Measurements from ENCODE around the gene ZNF431. TPM values are rescaled to one million over a fixed set of nuclear protein-coding genes. Genes with fewer than 3 reads are reported as not detected.

The ZNF431 gene
- total and polyA plus RNA-seq, 4 donors, result 0.29 to 6.6 (median 1.5) TPM

GRCh38 chr19:21134934-21135366, 6.9 kb upstream of the ZNF431 start:
- no peak overlapping the region for H3K9ac ChIP-seq (ENCODE audit: low read depth in 1 of 2, low read length in 2 of 2)
- no peak for DNase-seq (ENCODE audit: low spot score)
- 64% methylated on average over 2 of the region's 2 CpGs for WGBS
- no peaks in the 10 kb centered on the region for H3K27me3 ChIP-seq (ENCODE audit: control insufficient read depth in 4 of 4, insufficient read depth in 4 of 4, low read length in 3 of 4)
- H3K36me3 ChIP-seq (ENCODE audit: control insufficient read depth in 4 of 4, insufficient read depth in 3 of 4, low read depth in 1 of 4, low read length in 3 of 4), result peaks cover 0 to 2% (median 0%) of the 10 kb centered on the region in 4 donors
- peaks cover 0 to 2% (median under 1%) of the 10 kb centered on the region in 4 donors for H3K9me3 ChIP-seq (ENCODE audit: control insufficient read depth in 4 of 4, low read length in 3 of 4)
- H3K27ac ChIP-seq (ENCODE audit: low read depth in 1 of 2, low read length in 2 of 2), result no peak overlapping the region
- no peak for TF ChIP-seq SP1 (IDR thresholded peaks at IDR 0.05)
- TF ChIP-seq HNF4G (IDR thresholded peaks at IDR 0.05), result no peak
- no peak for TF ChIP-seq YY1 (IDR thresholded peaks at IDR 0.05)
- TF ChIP-seq, protein P1, sequence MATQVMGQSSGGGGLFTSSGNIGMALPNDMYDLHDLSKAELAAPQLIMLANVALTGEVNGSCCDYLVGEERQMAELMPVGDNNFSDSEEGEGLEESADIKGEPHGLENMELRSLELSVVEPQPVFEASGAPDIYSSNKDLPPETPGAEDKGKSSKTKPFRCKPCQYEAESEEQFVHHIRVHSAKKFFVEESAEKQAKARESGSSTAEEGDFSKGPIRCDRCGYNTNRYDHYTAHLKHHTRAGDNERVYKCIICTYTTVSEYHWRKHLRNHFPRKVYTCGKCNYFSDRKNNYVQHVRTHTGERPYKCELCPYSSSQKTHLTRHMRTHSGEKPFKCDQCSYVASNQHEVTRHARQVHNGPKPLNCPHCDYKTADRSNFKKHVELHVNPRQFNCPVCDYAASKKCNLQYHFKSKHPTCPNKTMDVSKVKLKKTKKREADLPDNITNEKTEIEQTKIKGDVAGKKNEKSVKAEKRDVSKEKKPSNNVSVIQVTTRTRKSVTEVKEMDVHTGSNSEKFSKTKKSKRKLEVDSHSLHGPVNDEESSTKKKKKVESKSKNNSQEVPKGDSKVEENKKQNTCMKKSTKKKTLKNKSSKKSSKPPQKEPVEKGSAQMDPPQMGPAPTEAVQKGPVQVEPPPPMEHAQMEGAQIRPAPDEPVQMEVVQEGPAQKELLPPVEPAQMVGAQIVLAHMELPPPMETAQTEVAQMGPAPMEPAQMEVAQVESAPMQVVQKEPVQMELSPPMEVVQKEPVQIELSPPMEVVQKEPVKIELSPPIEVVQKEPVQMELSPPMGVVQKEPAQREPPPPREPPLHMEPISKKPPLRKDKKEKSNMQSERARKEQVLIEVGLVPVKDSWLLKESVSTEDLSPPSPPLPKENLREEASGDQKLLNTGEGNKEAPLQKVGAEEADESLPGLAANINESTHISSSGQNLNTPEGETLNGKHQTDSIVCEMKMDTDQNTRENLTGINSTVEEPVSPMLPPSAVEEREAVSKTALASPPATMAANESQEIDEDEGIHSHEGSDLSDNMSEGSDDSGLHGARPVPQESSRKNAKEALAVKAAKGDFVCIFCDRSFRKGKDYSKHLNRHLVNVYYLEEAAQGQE (IDR thresholded peaks at IDR 0.05), result no peak
- TF ChIP-seq, protein P2, sequence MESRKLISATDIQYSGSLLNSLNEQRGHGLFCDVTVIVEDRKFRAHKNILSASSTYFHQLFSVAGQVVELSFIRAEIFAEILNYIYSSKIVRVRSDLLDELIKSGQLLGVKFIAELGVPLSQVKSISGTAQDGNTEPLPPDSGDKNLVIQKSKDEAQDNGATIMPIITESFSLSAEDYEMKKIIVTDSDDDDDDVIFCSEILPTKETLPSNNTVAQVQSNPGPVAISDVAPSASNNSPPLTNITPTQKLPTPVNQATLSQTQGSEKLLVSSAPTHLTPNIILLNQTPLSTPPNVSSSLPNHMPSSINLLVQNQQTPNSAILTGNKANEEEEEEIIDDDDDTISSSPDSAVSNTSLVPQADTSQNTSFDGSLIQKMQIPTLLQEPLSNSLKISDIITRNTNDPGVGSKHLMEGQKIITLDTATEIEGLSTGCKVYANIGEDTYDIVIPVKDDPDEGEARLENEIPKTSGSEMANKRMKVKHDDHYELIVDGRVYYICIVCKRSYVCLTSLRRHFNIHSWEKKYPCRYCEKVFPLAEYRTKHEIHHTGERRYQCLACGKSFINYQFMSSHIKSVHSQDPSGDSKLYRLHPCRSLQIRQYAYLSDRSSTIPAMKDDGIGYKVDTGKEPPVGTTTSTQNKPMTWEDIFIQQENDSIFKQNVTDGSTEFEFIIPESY (IDR thresholded peaks at IDR 0.05), result no peak
- no peak for TF ChIP-seq FOXA1 (IDR thresholded peaks at IDR 0.05)
- TF ChIP-seq TAF1 (conservative IDR thresholded peaks at IDR 0.05), result no peak
- no peak for TF ChIP-seq RXRA (IDR thresholded peaks at IDR 0.05)
- no peak for TF ChIP-seq GABPA (IDR thresholded peaks at IDR 0.05 in 1 of 2, conservative IDR thresholded peaks at IDR 0.05 in 1 of 2)
- no peak for TF ChIP-seq JUND (IDR thresholded peaks at IDR 0.05)
- no peak for TF ChIP-seq RAD21 (IDR thresholded peaks at IDR 0.05)
- no peak for TF ChIP-seq NR2F2 (IDR thresholded peaks at IDR 0.05)
- TF ChIP-seq ATF3 (IDR thresholded peaks at IDR 0.05), result no peak
- no peak overlapping the region for H3K4me3 ChIP-seq (ENCODE audit: low read depth in 1 of 3, low read length in 3 of 3)
- no peaks in the 10 kb centered on the region for H3K4me1 ChIP-seq (ENCODE audit: control insufficient read depth in 4 of 4, insufficient read depth in 4 of 4, low read length in 3 of 4)

DNA sequence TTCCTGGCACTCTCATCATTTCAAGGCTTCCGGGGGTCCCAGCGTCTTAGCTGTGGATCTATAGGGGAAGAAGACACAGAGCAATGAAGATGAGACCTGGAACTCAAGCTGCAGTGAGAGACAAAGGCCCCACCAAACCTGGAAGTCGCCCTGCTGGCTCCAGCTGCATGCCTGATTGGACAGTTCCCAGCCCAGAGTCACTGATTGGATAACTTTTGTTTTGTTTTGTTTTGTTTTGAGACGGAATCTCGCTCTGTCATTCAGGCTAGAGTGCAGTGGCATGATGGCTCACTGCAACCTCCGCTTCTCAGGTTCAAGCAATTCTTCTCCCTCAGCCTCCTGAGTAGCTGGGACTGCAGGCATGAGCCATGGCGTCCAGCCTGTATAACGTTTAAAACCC, 6.4 kb upstream of the ZNF431 start:
- Histone ChIP-seq H3K4me3 (ENCODE audit: low read depth in 1 of 3, low read length in 3 of 3) (no peak overlapping the region), H3K27ac (ENCODE audit: low read depth in 1 of 2, low read length in 2 of 2) (no peak overlapping the region), H3K27me3 (ENCODE audit: control insufficient read depth in 4 of 4, insufficient read depth in 4 of 4, low read length in 3 of 4) (no peaks in the 10 kb centered on the region), H3K9me3 (ENCODE audit: control insufficient read depth in 4 of 4, low read length in 3 of 4) (peaks cover 0 to 2% (median under 1%) of the 10 kb centered on the region in 4 donors), H3K36me3 (ENCODE audit: control insufficient read depth in 4 of 4, insufficient read depth in 3 of 4, low read depth in 1 of 4, low read length in 3 of 4) (peaks cover 0 to under 1% (median 0%) of the 10 kb centered on the region in 4 donors), H3K4me1 (ENCODE audit: control insufficient read depth in 4 of 4, insufficient read depth in 4 of 4, low read length in 3 of 4) (no peaks in the 10 kb centered on the region), H3K9ac (ENCODE audit: low read depth in 1 of 2, low read length in 2 of 2) (no peak overlapping the region)
- no peak for DNase-seq (ENCODE audit: low spot score)
- WGBS, result 83% methylated on average over 8 of the region's 8 CpGs
- TF ChIP-seq, protein P2 (IDR thresholded peaks at IDR 0.05), result no peak
- TF ChIP-seq, protein P3, sequence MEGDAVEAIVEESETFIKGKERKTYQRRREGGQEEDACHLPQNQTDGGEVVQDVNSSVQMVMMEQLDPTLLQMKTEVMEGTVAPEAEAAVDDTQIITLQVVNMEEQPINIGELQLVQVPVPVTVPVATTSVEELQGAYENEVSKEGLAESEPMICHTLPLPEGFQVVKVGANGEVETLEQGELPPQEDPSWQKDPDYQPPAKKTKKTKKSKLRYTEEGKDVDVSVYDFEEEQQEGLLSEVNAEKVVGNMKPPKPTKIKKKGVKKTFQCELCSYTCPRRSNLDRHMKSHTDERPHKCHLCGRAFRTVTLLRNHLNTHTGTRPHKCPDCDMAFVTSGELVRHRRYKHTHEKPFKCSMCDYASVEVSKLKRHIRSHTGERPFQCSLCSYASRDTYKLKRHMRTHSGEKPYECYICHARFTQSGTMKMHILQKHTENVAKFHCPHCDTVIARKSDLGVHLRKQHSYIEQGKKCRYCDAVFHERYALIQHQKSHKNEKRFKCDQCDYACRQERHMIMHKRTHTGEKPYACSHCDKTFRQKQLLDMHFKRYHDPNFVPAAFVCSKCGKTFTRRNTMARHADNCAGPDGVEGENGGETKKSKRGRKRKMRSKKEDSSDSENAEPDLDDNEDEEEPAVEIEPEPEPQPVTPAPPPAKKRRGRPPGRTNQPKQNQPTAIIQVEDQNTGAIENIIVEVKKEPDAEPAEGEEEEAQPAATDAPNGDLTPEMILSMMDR (IDR thresholded peaks at IDR 0.05; ENCODE audit: low read depth, low read length, missing input control), result no peak
- TF ChIP-seq JUND (IDR thresholded peaks at IDR 0.05) (no peak), NR2F2 (IDR thresholded peaks at IDR 0.05) (no peak)
